22Rv1 (cell line): ENCODE results near the gene PLEKHA6.

ENCODE experiments used
- H3K27ac ChIP-seq: fragments of 450-650 bp; 2 replicates; pipeline ENCODE4 v1.5.1; 2017
- CTCF ChIP-seq: fragments of 450-650 bp; IDR thresholded peaks from 2 replicates; pipeline ENCODE4 v1.5.1; 2017; ENCODE audit warnings: mild to moderate bottlenecking
- ZFX ChIP-seq: fragments of 450-650 bp; IDR thresholded peaks from 2 replicates; pipeline ENCODE4 v1.6.1; 2017; ENCODE audit warnings: antibody characterized with exemption, borderline replicate concordance

PLEKHA6 gene

DNA sequence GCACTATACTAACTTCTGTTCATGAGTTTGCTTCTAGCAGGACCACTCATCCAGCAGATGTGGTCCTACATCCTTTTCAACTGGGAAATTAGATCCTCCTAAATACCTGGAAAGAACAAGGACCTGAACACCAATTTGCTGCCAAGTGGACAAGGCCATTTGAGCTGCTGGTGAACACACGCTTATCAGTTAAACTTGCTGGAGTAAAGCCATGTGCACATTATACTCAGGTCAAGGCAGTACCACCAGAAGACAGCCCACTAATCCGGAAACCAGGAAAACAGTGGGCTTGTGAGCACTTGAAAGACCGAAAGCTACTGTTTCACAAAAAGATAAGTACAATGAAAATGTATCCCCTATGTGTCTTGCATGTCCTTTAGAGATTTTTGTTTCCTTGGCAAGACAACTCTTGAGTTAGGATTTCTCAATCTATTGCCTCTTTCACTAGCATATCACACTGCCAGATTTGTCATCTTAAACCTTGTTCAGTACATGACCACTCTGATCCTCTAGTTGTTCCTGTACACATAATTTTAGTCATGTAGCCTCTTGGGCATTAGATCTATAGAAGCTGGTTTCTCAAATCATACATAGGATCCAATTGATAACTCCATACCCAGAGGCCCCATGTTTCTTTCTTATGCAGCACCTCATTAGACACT is 189.1 kb downstream of the PLEKHA6 start:
- H3K27ac ChIP-seq, result no peak overlapping the region
- no peak for TF ChIP-seq CTCF

DNA sequence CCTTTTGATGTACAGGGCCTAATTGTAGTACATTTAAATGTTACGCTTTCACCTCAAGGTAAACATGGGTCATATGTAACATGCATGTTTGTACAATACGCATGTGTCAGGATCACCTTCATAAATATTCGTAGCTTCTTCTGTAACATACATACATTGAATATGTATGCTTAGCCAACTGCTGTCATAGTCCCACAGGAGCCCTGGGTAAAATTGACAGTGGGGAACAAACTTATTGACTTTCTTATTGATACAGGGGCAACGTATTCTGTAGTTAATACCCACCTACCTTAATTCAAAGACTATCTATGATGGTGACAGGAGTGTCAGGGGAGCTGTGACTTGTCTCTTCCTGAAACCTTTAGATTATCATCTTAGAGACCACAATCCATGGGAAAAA is 189.9 kb downstream of the PLEKHA6 start:
- TF ChIP-seq CTCF (no peak), ZFX (no peak)
- H3K27ac ChIP-seq, result no peak overlapping the region
